Sigmoid colon (tissue), 7 donors: Measurements from ENCODE around the gene PDE5A. TPM values are rescaled to one million over a fixed set of nuclear protein-coding genes. Genes with fewer than 3 reads are reported as not detected.
"Not testable (repeated sequence)": the region's sequence is repeated elsewhere in the genome, so short reads cannot be mapped to it uniquely, and the experiment has no call there.

Experiments used
- DNase-seq: peaks from one replicate; pipeline ENCODE4 v3.0.0-alpha.2; 2019
- H3K27ac ChIP-seq, 4 donors: fragments of 200-600 bp; sonication (generic); one replicate each; pipeline ENCODE4 v1.5.1; 2016 to 2019; ENCODE audit warnings: mild to moderate bottlenecking in 1 of 4
- H3K27me3 ChIP-seq, 3 donors: fragments of 200-600 bp; sonication (generic); one replicate each; pipeline ENCODE4 v1.5.1; 2019; ENCODE audit warnings: mild to moderate bottlenecking in 1 of 3
- H3K36me3 ChIP-seq, 4 donors: fragments of 200-600 bp; sonication (generic); one replicate each; pipeline ENCODE4 v1.5.1; 2016 to 2019
- H3K4me1 ChIP-seq, 4 donors: fragments of 200-600 bp; sonication (generic); one replicate each; pipeline ENCODE4 v1.5.1; 2017 to 2019
- H3K4me3 ChIP-seq, 4 donors: fragments of 200-600 bp; sonication (generic); one replicate each; pipeline ENCODE4 v1.5.1; 2017 to 2019; ENCODE audit warnings: mild to moderate bottlenecking in 2 of 4, moderate library complexity in 1 of 4
- H3K9me3 ChIP-seq, 4 donors: fragments of 200-600 bp in 3 of 4; sonication (generic) in 3 of 4; one replicate each; pipeline versions ENCODE4 v1.5.1 to v1.6.1; 2013 to 2019
- EP300 ChIP-seq, 4 donors: sonication (generic); formaldehyde crosslinking; IDR thresholded peaks; one replicate each; pipeline ENCODE4 v1.6.1; 2017; ENCODE audit warnings: antibody characterized with exemption in 4 of 4
- POLR2A ChIP-seq, 2 donors: fragments of 450-650 bp; IDR thresholded peaks; one replicate each; pipeline ENCODE4 v1.6.1; 2016; ENCODE audit warnings: antibody characterized with exemption in 2 of 2, mild to moderate bottlenecking in 2 of 2, moderate library complexity in 2 of 2
- POLR2AphosphoS5 ChIP-seq, 4 donors: sonication (generic); formaldehyde crosslinking; IDR thresholded peaks; one replicate each; pipeline ENCODE4 v1.6.1; 2017; ENCODE audit warnings: antibody characterized with exemption in 4 of 4
- WGBS, 2 donors: extraction: QIAGEN DNeasy Blood & Tissue Kit; methylation state at CpG; one replicate each; pipeline ENCODE4 v1.1.7; 2013; 5-methylcytosine and 5-hydroxymethylcytosine counted together
- intact Hi-C: fragments of 100-400 bp; cut with DNase I; formaldehyde crosslinking; loops from one replicate; pipeline ENCODE4 v1.15.1; 2023
- polyA plus RNA-seq, 3 donors: library from polyadenylated mRNA; stranded (reverse); fragments of 200-250 nt; gene quantifications; one replicate each; pipeline ENCODE4 v1.2.3, GENCODE V29; 2013
- total RNA-seq, 4 donors: library from RNA; depleted of rRNA; stranded (reverse); fragments of >200 nt; gene quantifications; one replicate each; pipeline ENCODE4 v1.1.0, GENCODE V29; 2016
- TF ChIP-seq, protein P1 (sequence below), 4 experiments: fragments of 450-650 bp in 3 of 4; fragments of 200-600 bp in 1 of 4; IDR thresholded peaks; one replicate each; pipeline ENCODE4 v1.5.1; 2016 to 2019; ENCODE audit warnings: antibody characterized with exemption in 4 of 4, mild to moderate bottlenecking in 3 of 4, moderate library complexity in 2 of 4
- donor health status: healthy with polysubstance abuse.
- donor health status: Bipolar disorder and iron deficiency.
- donor health status: healthy.

The PDE5A gene
- total and polyA plus RNA-seq, 7 donors: 5.5 to 209 (median 138) TPM

DNA sequence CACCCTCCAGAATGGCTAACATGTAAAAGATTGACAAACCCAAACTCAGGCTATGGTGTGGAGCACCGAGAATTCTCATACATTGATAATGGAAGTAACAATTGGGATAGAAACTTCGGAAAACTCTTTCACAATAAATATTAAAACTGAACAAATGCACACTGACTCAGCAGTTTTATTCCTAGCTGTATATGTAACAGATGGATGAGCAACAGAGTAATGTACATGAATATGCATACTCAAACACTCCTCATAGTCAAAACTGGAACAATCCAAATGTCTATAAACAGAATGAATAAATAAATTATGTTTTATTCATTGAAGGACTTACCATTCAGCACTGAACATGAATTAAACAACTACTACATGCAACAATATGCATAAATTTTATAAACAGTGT, 37.1 kb upstream of the PDE5A start:
- DNase-seq: no peak
- Histone ChIP-seq H3K4me1 (peaks cover 0 to 73% (median 60%) of the 10 kb centered on the region in 4 donors), H3K27me3 (no peaks in the 10 kb centered on the region), H3K4me3 (no peak overlapping the region), H3K27ac (peak overlapping the region in 3 of 4 donors; percentile 69 to 75 (median 72)), H3K9me3 (no peaks in the 10 kb centered on the region), H3K36me3 (no peaks in the 10 kb centered on the region)
- intact Hi-C loops: loop anchor here (5.0 to 10.0 kb wide), 2 partner anchors 232 to 309 kb away; no protein-coding TSS in a partner anchor
- 89 to 94% methylated on average over 2 of the region's 2 CpGs for WGBS, 2 donors
- TF ChIP-seq POLR2AphosphoS5 (IDR thresholded peaks at IDR 0.05) (no peak), EP300 (IDR thresholded peaks at IDR 0.05) (no peak), POLR2A (IDR thresholded peaks at IDR 0.05) (no peak)
- TF ChIP-seq, protein P1, sequence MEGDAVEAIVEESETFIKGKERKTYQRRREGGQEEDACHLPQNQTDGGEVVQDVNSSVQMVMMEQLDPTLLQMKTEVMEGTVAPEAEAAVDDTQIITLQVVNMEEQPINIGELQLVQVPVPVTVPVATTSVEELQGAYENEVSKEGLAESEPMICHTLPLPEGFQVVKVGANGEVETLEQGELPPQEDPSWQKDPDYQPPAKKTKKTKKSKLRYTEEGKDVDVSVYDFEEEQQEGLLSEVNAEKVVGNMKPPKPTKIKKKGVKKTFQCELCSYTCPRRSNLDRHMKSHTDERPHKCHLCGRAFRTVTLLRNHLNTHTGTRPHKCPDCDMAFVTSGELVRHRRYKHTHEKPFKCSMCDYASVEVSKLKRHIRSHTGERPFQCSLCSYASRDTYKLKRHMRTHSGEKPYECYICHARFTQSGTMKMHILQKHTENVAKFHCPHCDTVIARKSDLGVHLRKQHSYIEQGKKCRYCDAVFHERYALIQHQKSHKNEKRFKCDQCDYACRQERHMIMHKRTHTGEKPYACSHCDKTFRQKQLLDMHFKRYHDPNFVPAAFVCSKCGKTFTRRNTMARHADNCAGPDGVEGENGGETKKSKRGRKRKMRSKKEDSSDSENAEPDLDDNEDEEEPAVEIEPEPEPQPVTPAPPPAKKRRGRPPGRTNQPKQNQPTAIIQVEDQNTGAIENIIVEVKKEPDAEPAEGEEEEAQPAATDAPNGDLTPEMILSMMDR (IDR thresholded peaks at IDR 0.05): no peak

DNA sequence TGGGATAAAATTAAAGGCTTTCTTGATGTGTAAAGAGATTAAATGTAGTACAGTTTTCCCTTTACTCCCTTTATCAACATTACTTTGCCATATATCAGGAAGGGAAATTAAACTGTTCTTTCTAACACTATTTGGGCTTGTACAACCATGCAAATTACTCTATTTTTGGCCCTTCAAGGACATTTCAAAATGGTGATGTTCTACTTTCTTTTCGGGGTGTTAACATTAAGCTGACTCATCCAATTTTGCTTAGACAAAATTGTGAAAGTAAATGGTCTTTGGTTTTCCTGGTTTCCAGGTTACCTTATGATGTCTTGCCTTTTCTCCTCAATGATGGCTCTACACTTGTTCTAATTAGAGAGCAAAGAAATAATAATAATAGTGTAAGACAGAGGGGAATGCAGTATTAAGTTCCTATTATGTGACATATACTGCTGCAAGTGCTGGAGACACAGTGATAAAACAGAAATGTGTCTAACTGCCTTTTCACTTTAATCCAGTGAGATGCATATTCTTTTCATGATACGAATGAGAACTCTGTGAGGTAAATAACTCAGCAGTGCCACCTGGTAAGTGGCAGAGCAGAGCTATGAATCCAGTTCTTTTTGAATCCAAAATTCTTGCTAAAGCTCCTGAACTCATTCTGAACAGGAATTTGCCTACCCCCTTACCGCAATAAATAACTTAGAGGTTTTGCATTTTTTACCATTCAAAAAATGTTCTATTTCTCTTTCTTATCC, 35.7 kb upstream of the PDE5A start:
- TF ChIP-seq, protein P1 (IDR thresholded peaks at IDR 0.05): no peak
- TF ChIP-seq POLR2AphosphoS5 (IDR thresholded peaks at IDR 0.05): no peak
- TF ChIP-seq EP300 (IDR thresholded peaks at IDR 0.05): no peak
- no peak for TF ChIP-seq POLR2A (IDR thresholded peaks at IDR 0.05)
- peaks cover 0 to 64% (median 50%) of the 10 kb centered on the region in 4 donors for H3K4me1 ChIP-seq
- intact Hi-C loops: loop anchor here (10.0 kb wide), 1 partner anchor 310 kb away; no protein-coding TSS in a partner anchor
- DNase-seq: no peak
- 78 to 85% methylated on average over 3 of the region's 3 CpGs for WGBS, 2 donors
- no peaks in the 10 kb centered on the region for H3K27me3 ChIP-seq
- H3K4me3 ChIP-seq: peak overlapping the region in 2 of 4 donors; percentile 23 to 25
- no peaks in the 10 kb centered on the region for H3K9me3 ChIP-seq
- peak overlapping the region; percentile 69 to 75 (median 72) for H3K27ac ChIP-seq
- H3K36me3 ChIP-seq: no peaks in the 10 kb centered on the region

DNA sequence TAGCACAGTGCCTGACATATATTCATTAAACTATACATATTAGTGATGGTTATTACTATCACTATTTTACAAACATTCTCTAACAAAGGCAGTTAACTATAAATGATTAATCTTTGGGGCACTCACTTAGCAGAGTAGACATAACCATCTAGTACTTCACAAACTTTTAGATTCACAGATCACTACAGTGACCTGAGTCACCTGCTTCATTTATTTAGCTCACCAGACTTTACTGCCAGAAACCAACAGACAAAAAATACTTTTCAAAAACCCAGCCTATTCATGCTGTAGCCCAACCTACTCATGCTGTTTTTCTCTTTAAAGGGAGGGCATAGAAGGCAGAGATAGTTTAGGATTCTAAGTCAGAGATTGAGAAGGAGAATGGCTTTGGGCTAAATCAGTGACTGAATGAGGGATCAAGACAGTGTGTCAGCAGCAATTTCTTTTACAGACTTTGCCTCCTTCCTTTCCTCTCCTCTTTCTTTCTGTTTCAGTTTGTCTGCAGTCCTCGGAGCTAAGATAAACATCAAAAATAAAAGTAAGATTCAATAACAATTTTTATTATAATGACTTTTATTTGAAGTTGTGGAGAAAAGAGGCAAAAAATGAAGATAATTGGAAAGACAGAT, 34.7 kb upstream of the PDE5A start:
- Histone ChIP-seq H3K27me3 (no peaks in the 10 kb centered on the region), H3K27ac (peak overlapping the region; percentile 69 to 75 (median 72)), H3K4me1 (peaks cover 0 to 58% (median 45%) of the 10 kb centered on the region in 4 donors), H3K4me3 (peak overlapping the region in 2 of 4 donors; percentile 23 to 25), H3K9me3 (no peaks in the 10 kb centered on the region), H3K36me3 (no peaks in the 10 kb centered on the region)
- DNase-seq: no peak
- intact Hi-C loops: loop anchor here (10.0 kb wide), 1 partner anchor 312 kb away; no protein-coding TSS in a partner anchor
- WGBS, 2 donors: 12 to 35% methylated on average over 1 of the region's 1 CpG
- TF ChIP-seq, protein P1 (IDR thresholded peaks at IDR 0.05): no peak
- TF ChIP-seq EP300 (IDR thresholded peaks at IDR 0.05) (no peak), POLR2AphosphoS5 (IDR thresholded peaks at IDR 0.05) (no peak), POLR2A (IDR thresholded peaks at IDR 0.05) (no peak)

DNA sequence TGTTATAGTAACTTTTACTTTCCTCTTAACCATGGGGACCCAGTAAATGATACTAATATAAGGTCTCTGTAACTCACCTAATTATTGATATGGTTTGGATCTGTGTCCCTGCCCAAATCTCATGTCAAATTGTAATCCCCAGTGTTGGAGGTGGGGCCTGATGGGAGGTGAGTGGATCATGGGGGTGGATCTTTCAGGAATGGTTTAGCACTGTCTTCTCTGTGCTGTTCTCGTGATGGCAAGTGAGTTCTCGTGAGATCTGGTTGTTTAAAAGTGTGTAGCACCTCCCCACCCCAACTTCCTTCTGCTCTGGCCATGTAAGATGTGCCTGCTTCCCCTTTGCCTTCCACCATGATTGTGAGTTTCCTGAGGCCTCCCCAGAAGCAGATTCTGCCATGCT, 34.0 kb upstream of the PDE5A start:
- not testable (repeated sequence) for DNase-seq, H3K27me3 ChIP-seq, H3K4me3 ChIP-seq, H3K9me3 ChIP-seq, H3K36me3 ChIP-seq
- H3K27ac ChIP-seq: peak overlapping the region; percentile 69 to 75 (median 72)
- intact Hi-C loops: loop anchor here (10.0 kb wide), 1 partner anchor 312 kb away; no protein-coding TSS in a partner anchor
- H3K4me1 ChIP-seq: peaks cover 0 to 52% (median 40%) of the 10 kb centered on the region in 4 donors
- 78 to 96% methylated on average over 2 of the region's 2 CpGs for WGBS, 2 donors

DNA sequence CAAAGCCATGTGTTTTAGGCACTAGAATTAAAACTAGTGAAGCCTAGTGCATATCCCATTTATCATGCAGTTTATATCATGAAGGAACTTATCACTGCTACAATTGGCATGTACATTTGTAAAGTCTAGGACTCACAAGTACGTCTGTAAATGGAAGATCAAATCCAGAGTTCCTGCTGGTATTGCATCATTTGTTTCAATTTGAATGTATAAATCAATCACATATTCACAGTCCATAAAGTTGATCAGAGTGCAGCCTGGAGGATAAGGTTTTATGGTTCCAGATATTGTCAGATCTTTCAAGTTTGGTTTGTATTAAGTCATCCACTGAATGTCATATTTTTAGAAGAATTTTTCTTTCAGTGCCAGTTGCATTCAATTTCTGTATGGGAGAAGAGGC, 32.6 kb upstream of the PDE5A start:
- Histone ChIP-seq H3K4me3 (no peak overlapping the region), H3K36me3 (no peaks in the 10 kb centered on the region), H3K4me1 (peaks cover 0 to 38% (median 27%) of the 10 kb centered on the region in 4 donors), H3K9me3 (no peaks in the 10 kb centered on the region), H3K27ac (no peak overlapping the region), H3K27me3 (no peaks in the 10 kb centered on the region)
- DNase-seq: no peak
- WGBS, 2 donors: 13 to 45% methylated on average over 1 of the region's 1 CpG
- TF ChIP-seq EP300 (IDR thresholded peaks at IDR 0.05) (no peak), POLR2A (IDR thresholded peaks at IDR 0.05) (no peak), POLR2AphosphoS5 (IDR thresholded peaks at IDR 0.05) (no peak)
- TF ChIP-seq, protein P1 (IDR thresholded peaks at IDR 0.05): no peak
- intact Hi-C loops: loop anchor here (10.0 kb wide), 1 partner anchor 314 kb away; no protein-coding TSS in a partner anchor
